Measurements from ENCODE around the gene SSBP3. TPM values are rescaled to one million over a fixed set of nuclear protein-coding genes. Genes with fewer than 3 reads are reported as not detected.

SSBP3 gene
- total RNA-seq, 4 donors from 2014 or later, result 28.7 to 162 (median 37.0) TPM

- no peak for DNase-seq
- Histone ChIP-seq H3K27me3 (no peaks in the 10 kb centered on the region), H3K9me3 (no peaks in the 10 kb centered on the region), H3K4me3 (no peak overlapping the region), H3K36me3 (no peaks in the 10 kb centered on the region), H3K4me1 (peaks cover 0 to 14% (median 8%) of the 10 kb centered on the region in 4 donors), H3K27ac (no peak overlapping the region)
- WGBS, 2 donors (ENCODE audit: low coverage in 1 of 2), result 80 to 89% methylated on average over 3 to 7 of the region's 7 CpGs
- TF ChIP-seq CTCF (IDR thresholded peaks at IDR 0.05), result no peak
- no peak for TF ChIP-seq POLR2AphosphoS5 (IDR thresholded peaks at IDR 0.05)
- no peak for TF ChIP-seq EP300 (IDR thresholded peaks at IDR 0.05; ENCODE audit: low read depth)
- no peak for TF ChIP-seq POLR2A (IDR thresholded peaks at IDR 0.05)
- in situ Hi-C loops (cut with MboI; ENCODE audit: low pct_ligation_motif_present in 1 of 4, low pct_unique_long_range_greater_than_20kb in 1 of 4, low sequenced_read_pairs in 3 of 4), result no loop called here
- intact Hi-C loops (cut with DNase I; ENCODE audit: low total_unique reads), result loop anchor here (5.0 kb wide), 1 partner anchor 320 kb away; no protein-coding TSS in a partner anchor
Measured at GRCh38 chr1:54262244-54262643, 143.9 kb downstream of the SSBP3 start.

DNA sequence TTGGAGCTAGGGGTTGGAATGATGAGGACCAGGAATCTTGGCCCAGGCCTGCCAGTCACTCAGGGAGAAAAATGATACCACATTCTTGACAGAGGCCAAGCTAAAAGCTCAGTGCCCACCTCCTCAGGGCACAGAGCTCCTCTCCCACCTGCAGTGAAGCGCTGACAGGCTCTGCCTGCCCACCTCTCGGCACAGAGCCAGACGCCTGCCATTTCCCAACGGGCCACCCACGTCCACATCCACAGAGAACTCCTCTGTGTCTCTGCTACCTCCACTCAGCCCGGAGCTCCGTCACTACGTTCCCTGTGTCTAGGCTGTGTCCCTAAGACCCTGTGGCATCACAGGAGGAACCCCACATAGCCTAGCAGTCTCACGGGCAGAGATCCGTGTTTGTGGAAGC, 145.4 kb downstream of the SSBP3 start:
- H3K4me1 ChIP-seq, result peaks cover 0 to 10% (median 5%) of the 10 kb centered on the region in 4 donors
- in situ Hi-C loops (cut with MboI; ENCODE audit: low pct_ligation_motif_present in 1 of 4, low pct_unique_long_range_greater_than_20kb in 1 of 4, low sequenced_read_pairs in 3 of 4) (no loop called here), intact Hi-C loops (cut with DNase I; ENCODE audit: low total_unique reads) (loop anchor here (5.0 kb wide), 1 partner anchor 321 kb away; no protein-coding TSS in a partner anchor)
- no peaks in the 10 kb centered on the region for H3K9me3 ChIP-seq
- 85 to 91% methylated on average over 4 to 10 of the region's 10 CpGs for WGBS, 2 donors (ENCODE audit: low coverage in 1 of 2)
- DNase-seq, result no peak
- H3K27ac ChIP-seq, result no peak overlapping the region
- H3K27me3 ChIP-seq, result no peaks in the 10 kb centered on the region
- TF ChIP-seq POLR2AphosphoS5 (IDR thresholded peaks at IDR 0.05) (no peak), CTCF (IDR thresholded peaks at IDR 0.05) (no peak), EP300 (IDR thresholded peaks at IDR 0.05; ENCODE audit: low read depth) (no peak), POLR2A (IDR thresholded peaks at IDR 0.05) (no peak)
- no peak overlapping the region for H3K4me3 ChIP-seq
- H3K36me3 ChIP-seq, result no peaks in the 10 kb centered on the region

DNA sequence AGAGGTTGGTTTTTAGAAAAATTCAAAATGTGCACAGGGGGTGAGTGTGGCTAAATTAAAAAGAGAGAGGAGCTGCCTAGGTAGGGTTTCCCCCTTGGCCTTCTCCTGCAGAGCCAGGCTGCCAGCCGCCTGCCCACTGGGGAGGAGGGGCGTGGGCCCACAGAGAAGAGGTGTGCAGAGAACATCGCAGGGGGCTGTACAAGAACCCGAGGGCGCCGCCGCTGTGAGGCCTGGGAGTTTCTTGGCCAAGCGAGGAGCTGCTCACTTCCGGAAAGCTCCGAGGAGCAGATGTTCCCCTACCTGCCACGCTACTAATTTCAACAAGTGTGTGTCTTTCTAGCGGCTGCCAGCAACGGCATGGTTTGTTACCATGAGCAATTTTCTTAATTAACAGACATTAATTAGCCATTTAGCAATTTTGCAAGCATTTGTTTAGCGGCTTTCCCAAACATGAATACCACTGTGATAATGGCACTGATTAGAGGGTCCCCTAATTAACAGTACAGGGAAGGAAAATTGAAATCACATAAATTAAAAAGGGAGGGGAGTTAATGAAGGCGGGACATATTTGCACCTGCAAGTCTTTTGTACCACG, 146.6 kb downstream of the SSBP3 start:
- Histone ChIP-seq H3K9me3 (no peaks in the 10 kb centered on the region), H3K4me3 (no peak overlapping the region), H3K27me3 (no peaks in the 10 kb centered on the region), H3K4me1 (peaks cover 0 to 18% (median 5%) of the 10 kb centered on the region in 4 donors), H3K27ac (no peak overlapping the region), H3K36me3 (no peaks in the 10 kb centered on the region)
- intact Hi-C loops (cut with DNase I; ENCODE audit: low total_unique reads), result loop anchor here (5.0 kb wide), 1 partner anchor 323 kb away; no protein-coding TSS in a partner anchor
- TF ChIP-seq POLR2A (IDR thresholded peaks at IDR 0.05) (no peak), POLR2AphosphoS5 (IDR thresholded peaks at IDR 0.05) (no peak), CTCF (IDR thresholded peaks at IDR 0.05) (no peak)
- WGBS, 2 donors (ENCODE audit: low coverage in 1 of 2), result 78 to 93% methylated on average over 4 to 16 of the region's 16 CpGs
- in situ Hi-C loops (cut with MboI; ENCODE audit: low pct_ligation_motif_present in 1 of 4, low pct_unique_long_range_greater_than_20kb in 1 of 4, low sequenced_read_pairs in 3 of 4), result no loop called here
- no peak for DNase-seq

DNA sequence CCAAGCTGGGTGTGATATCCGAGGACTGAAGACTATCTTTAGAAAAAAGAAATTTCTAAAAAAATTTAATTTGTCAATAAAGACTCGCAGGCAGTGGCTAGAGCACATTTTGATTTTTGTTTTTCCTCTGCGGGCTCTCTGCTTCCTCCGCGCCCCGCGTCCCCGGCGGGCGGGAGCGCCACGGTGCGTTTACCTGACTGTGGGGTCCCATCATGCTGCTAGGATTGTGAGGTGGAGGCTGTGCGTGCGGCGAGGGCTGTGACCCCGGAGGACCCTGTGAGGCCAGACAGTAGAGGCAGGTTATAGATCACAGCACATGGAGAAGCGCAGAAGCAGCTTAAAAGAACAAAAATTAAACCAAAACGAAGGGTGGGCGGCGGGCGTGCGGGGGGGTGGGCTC, 148.3 kb downstream of the SSBP3 start:
- TF ChIP-seq POLR2A (IDR thresholded peaks at IDR 0.05), result no peak
- no peak for TF ChIP-seq POLR2AphosphoS5 (IDR thresholded peaks at IDR 0.05)
- no peak for TF ChIP-seq CTCF (IDR thresholded peaks at IDR 0.05)
- no peak for TF ChIP-seq EP300 (IDR thresholded peaks at IDR 0.05; ENCODE audit: low read depth)
- Histone ChIP-seq H3K27me3 (no peaks in the 10 kb centered on the region), H3K4me3 (no peak overlapping the region), H3K36me3 (no peaks in the 10 kb centered on the region), H3K9me3 (no peaks in the 10 kb centered on the region), H3K4me1 (peaks cover 0 to 23% (median 7%) of the 10 kb centered on the region in 4 donors), H3K27ac (no peak overlapping the region)
- 94 to 95% methylated on average over 16 to 23 of the region's 23 CpGs for WGBS, 2 donors (ENCODE audit: low coverage in 1 of 2)
- in situ Hi-C loops (cut with MboI; ENCODE audit: low pct_ligation_motif_present in 1 of 4, low pct_unique_long_range_greater_than_20kb in 1 of 4, low sequenced_read_pairs in 3 of 4) (no loop called here), intact Hi-C loops (cut with DNase I; ENCODE audit: low total_unique reads) (no loop called here)
- no peak for DNase-seq
